MM.1S (cell line): ENCODE results near the gene SRC.

ENCODE experiments used
- DNase-seq: peaks from one replicate; pipeline ENCODE4 v3.0.0-alpha.2; 2015
- H2AFZ ChIP-seq: fragments of 300-600 bp; sonication (generic); 2 replicates; pipeline ENCODE4 v1.6.0; 2016; ENCODE audit warnings: antibody characterized with exemption, low read length
- H3F3A ChIP-seq: fragments of 300-600 bp; sonication (generic); 2 replicates; pipeline ENCODE4 v1.6.1; 2016; ENCODE audit warnings: mild to moderate bottlenecking, antibody characterized with exemption, low read length, moderate library complexity, mixed read lengths; ENCODE audit not compliant: insufficient read depth
- H3K27ac ChIP-seq: fragments of 300-600 bp; sonication (generic); 2 replicates; pipeline ENCODE4 v1.5.1; 2016; ENCODE audit warnings: mild to moderate bottlenecking, low read length
- H3K27me3 ChIP-seq: fragments of 300-600 bp; sonication (generic); replicated peaks from 2 replicates; pipeline ENCODE4 v1.6.0; 2016; ENCODE audit warnings: low read length; ENCODE audit not compliant: insufficient read depth
- H3K36me3 ChIP-seq: fragments of 300-600 bp; sonication (generic); replicated peaks from 2 replicates; pipeline ENCODE4 v1.6.1; 2016; ENCODE audit warnings: mild to moderate bottlenecking, low read length, mixed read lengths; ENCODE audit not compliant: insufficient read depth
- H3K4me1 ChIP-seq: fragments of 300-600 bp; sonication (generic); 2 replicates; pipeline ENCODE4 v1.6.1; 2016; ENCODE audit warnings: low read length, mixed read lengths
- H3K4me2 ChIP-seq: fragments of 300-600 bp; sonication (generic); 2 replicates; pipeline ENCODE4 v1.6.0; 2016; ENCODE audit warnings: low read depth, low read length
- H3K4me3 ChIP-seq: fragments of 300-600 bp; sonication (generic); 2 replicates; pipeline ENCODE4 v1.5.1; 2016; ENCODE audit warnings: low read length, mixed read lengths
- H3K79me2 ChIP-seq: fragments of 300-600 bp; sonication (generic); 2 replicates; pipeline ENCODE4 v1.6.1; 2016; ENCODE audit warnings: mixed run types, low read length, mixed read lengths
- H3K9ac ChIP-seq: fragments of 300-600 bp; sonication (generic); 2 replicates; pipeline ENCODE4 v1.6.1; 2016; ENCODE audit warnings: low read length, mixed read lengths
- H3K9me2 ChIP-seq: fragments of 300-600 bp; sonication (generic); replicated peaks from 2 replicates; pipeline ENCODE4 v1.6.1; 2016; ENCODE audit warnings: mild to moderate bottlenecking, low read length, mixed read lengths; ENCODE audit not compliant: insufficient read depth
- H3K9me3 ChIP-seq: fragments of 300-600 bp; sonication (generic); replicated peaks from 2 replicates; pipeline ENCODE4 v1.6.1; 2016; ENCODE audit warnings: mild to moderate bottlenecking, low read length, mixed read lengths; ENCODE audit not compliant: insufficient read depth
- H4K20me1 ChIP-seq: fragments of 300-600 bp; sonication (generic); 2 replicates; pipeline ENCODE4 v1.6.1; 2016; ENCODE audit warnings: mild to moderate bottlenecking, low read length, moderate library complexity, mixed read lengths; ENCODE audit not compliant: insufficient read depth
- EZH2 ChIP-seq: fragments of 300-600 bp; sonication (generic); optimal IDR thresholded peaks from 2 replicates; pipeline ENCODE3; 2017; ENCODE audit warnings: low read depth, mild to moderate bottlenecking, antibody characterized with exemption, low read length, mixed read lengths
- EZH2phosphoT487 ChIP-seq: fragments of 300-600 bp; sonication (generic); IDR thresholded peaks from 2 replicates; pipeline ENCODE4 v1.6.1; 2018; ENCODE audit warnings: antibody characterized with exemption, low read length
- TF ChIP-seq, protein P1 (sequence below): fragments of 300-600 bp; sonication (generic); IDR thresholded peaks from 2 replicates; pipeline ENCODE4 v1.5.1; 2016; ENCODE audit warnings: antibody characterized with exemption, low read length, mixed read lengths

SRC gene

DNA sequence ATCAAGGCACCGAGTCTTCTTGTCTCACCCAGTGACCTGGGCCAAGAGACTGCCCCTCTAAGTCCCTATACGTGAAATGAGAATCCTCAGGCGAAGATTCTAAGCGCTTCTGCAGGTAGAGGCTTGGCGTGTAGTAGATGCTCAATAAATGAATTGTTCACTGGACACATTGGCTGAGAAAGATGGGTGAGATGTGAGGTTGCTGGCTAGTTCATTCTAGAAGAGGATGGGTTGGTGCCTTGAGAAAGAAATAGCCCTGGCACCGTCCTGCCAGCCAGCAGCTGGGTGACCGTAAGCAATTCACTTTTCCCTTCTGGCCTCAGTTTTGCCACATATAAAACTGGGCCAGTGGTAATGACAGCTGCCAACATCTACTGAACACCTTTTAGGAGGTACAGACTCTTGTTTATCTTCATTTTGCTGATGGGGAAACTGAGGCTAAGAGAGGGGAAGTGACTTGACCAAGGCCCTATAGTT lies 1.4 kb downstream of the SRC start:
- H3K36me3 ChIP-seq = no peaks in the 10 kb centered on the region
- H3K9ac ChIP-seq = no peak overlapping the region

DNA sequence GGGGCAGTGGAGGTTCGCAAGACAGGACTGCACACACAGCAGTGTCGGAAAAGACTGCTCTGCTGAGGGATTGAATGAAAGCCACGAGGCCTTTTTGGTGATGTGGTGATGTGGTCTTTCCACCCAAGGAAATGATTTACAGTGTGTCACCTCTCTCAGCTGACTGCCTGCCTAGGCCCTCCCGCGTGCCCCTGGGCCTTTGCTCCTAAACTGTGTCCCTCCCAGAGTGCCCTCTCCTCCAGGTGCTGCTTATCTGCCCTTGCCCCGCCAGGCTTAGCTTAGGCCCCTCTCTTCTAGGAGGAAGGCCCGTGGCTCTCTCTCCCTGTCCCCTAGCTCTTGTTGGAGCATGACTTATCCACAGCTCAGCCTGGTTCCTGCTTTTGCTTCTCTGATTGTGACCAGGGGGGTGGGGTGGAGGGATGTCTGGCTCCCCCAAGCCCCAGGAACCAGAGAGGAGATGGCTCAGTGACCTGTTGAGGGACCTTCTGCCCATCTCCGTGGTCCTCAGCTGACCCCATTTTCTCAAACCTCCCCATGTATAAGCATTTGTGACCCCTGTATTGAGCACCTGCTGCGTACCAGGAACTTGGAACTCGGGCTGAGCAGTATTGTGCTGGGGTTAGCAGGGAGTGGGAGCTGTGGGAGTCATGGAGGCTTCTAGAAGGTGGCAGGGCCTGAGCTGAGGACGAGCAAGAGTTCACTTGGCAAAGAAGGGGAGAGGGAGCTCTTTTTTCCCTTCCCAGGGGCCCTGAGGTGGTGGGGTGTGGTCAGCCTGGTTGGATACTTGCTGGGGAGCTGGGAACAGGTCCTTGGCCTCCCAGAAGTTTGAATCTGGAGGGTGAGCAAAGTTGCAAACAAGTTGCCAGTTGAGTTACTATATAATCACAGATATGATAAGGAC lies 2.2 kb downstream of the SRC start:
- no peak overlapping the region for H3K4me2 ChIP-seq
- H3K4me1 ChIP-seq = peaks cover 6% of the 10 kb centered on the region; the same call in 1 of the 2 replicates
- H4K20me1 ChIP-seq = no peaks in the 10 kb centered on the region
- DNase-seq = no peak
- no peaks in the 10 kb centered on the region for H3K27me3 ChIP-seq
- H3K36me3 ChIP-seq = no peaks in the 10 kb centered on the region
- H3K9ac ChIP-seq = no peak overlapping the region
- no peak overlapping the region for H3K27ac ChIP-seq
- H2AFZ ChIP-seq = no peak overlapping the region
- H3F3A ChIP-seq = no peaks in the 10 kb centered on the region
- H3K9me2 ChIP-seq = no peaks in the 10 kb centered on the region
- H3K4me3 ChIP-seq = no peak overlapping the region
- no peaks in the 10 kb centered on the region for H3K9me3 ChIP-seq
- TF ChIP-seq, protein P1, sequence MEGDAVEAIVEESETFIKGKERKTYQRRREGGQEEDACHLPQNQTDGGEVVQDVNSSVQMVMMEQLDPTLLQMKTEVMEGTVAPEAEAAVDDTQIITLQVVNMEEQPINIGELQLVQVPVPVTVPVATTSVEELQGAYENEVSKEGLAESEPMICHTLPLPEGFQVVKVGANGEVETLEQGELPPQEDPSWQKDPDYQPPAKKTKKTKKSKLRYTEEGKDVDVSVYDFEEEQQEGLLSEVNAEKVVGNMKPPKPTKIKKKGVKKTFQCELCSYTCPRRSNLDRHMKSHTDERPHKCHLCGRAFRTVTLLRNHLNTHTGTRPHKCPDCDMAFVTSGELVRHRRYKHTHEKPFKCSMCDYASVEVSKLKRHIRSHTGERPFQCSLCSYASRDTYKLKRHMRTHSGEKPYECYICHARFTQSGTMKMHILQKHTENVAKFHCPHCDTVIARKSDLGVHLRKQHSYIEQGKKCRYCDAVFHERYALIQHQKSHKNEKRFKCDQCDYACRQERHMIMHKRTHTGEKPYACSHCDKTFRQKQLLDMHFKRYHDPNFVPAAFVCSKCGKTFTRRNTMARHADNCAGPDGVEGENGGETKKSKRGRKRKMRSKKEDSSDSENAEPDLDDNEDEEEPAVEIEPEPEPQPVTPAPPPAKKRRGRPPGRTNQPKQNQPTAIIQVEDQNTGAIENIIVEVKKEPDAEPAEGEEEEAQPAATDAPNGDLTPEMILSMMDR = no peak
- TF ChIP-seq EZH2phosphoT487 (no peak), EZH2 (no peak)
- H3K79me2 ChIP-seq = no peaks in the 10 kb centered on the region

More for the DNA sequence above, 1.4 kb downstream of the SRC start:
- H3K4me1 ChIP-seq = peaks cover 6% of the 10 kb centered on the region; the same call in 1 of the 2 replicates
- no peaks in the 10 kb centered on the region for H4K20me1 ChIP-seq
- H3K4me3 ChIP-seq = no peak overlapping the region
- TF ChIP-seq EZH2phosphoT487 (no peak), EZH2 (no peak)
- TF ChIP-seq, protein P1 = no peak
- no peak overlapping the region for H2AFZ ChIP-seq
- H3K4me2 ChIP-seq = no peak overlapping the region
- no peak overlapping the region for H3K27ac ChIP-seq
- no peak for DNase-seq
- no peaks in the 10 kb centered on the region for H3K9me3 ChIP-seq
- H3K79me2 ChIP-seq = no peaks in the 10 kb centered on the region
- no peaks in the 10 kb centered on the region for H3K27me3 ChIP-seq
- no peaks in the 10 kb centered on the region for H3F3A ChIP-seq
- H3K9me2 ChIP-seq = no peaks in the 10 kb centered on the region

DNA sequence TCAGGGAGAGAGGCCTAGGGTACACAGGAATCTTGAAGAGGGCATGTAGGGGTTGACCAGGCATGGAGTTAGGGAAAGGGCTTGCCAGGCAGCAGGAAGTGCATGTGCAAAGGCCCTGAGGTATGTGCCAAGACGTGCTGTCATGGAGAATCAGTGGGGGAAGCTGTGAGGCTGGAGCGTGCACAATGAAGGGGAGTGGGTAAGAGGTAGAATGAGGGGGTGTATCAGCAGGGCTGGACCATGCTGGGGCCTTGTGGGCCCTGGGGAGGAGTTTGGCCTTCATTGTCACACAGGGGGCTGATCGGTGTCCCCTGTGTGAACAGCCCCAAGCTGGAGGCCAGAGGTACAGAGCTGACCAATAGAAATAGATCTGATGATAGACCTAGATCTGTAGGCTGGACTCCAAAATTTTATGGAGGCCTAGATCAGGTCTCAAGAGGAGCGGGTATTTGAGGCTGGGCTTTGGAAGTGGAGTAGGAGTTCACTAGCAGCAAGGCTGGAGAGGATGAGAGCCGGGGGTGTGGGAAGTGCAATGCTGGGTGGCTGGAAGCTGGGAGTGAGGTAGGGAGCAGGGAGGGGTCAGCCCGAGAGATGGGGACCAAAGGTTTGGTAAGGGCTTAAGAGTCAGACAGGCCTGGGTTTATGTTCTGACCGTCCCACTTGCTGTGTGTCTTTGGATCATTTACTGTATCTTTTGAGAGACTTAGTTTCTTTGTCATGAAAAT lies 3.0 kb downstream of the SRC start:
- no peaks in the 10 kb centered on the region for H3K36me3 ChIP-seq
- no peak overlapping the region for H3K27ac ChIP-seq
- H3K79me2 ChIP-seq = no peaks in the 10 kb centered on the region

More for the DNA sequence above, 3.0 kb downstream of the SRC start:
- Histone ChIP-seq H2AFZ (no peak overlapping the region), H3F3A (no peaks in the 10 kb centered on the region), H3K9me2 (no peaks in the 10 kb centered on the region), H4K20me1 (no peaks in the 10 kb centered on the region), H3K27me3 (no peaks in the 10 kb centered on the region), H3K9me3 (no peaks in the 10 kb centered on the region), H3K4me1 (peaks cover 6% of the 10 kb centered on the region; the same call in 1 of the 2 replicates), H3K4me3 (no peak overlapping the region), H3K4me2 (no peak overlapping the region), H3K9ac (no peak overlapping the region)
- TF ChIP-seq EZH2phosphoT487 (no peak), EZH2 (no peak)
- DNase-seq = no peak
